Progenitor cell of endocrine pancreas (in vitro differentiated cells): ENCODE results near the gene NOX3. TPM values are rescaled to one million over a fixed set of nuclear protein-coding genes. Genes with fewer than 3 reads are reported as not detected.

Experiments used
- DNase-seq: peaks from one replicate; pipeline ENCODE4 v3.0.0; 2021; ENCODE audit warnings: low spot score; ENCODE audit not compliant: unreplicated experiment
- H3K27ac Mint-ChIP-seq: 2 replicates; pipeline ENCODE4 v1.8.0; 2021; ENCODE audit warnings: mild to moderate bottlenecking, moderate library complexity, mixed read lengths
- H3K27me3 Mint-ChIP-seq: 2 replicates; pipeline ENCODE4 v1.8.0; 2021; ENCODE audit warnings: mixed read lengths
- H3K36me3 Mint-ChIP-seq: 2 replicates; pipeline ENCODE4 v1.8.0; 2022; ENCODE audit warnings: mixed read lengths; ENCODE audit not compliant: insufficient read depth
- H3K4me1 Mint-ChIP-seq: 2 replicates; pipeline ENCODE4 v1.8.0; 2021; ENCODE audit warnings: low read depth, mixed read lengths
- H3K4me3 Mint-ChIP-seq: 2 replicates; pipeline ENCODE4 v1.8.0; 2021; ENCODE audit warnings: low read depth, mild to moderate bottlenecking, moderate library complexity, mixed read lengths
- H3K9me3 Mint-ChIP-seq: 2 replicates; pipeline ENCODE4 v1.8.0; 2021; ENCODE audit warnings: low read depth, mixed read lengths
- CTCF ChIP-seq: fragments of 200-600 bp; sonication (generic); IDR thresholded peaks from one replicate; pipeline ENCODE4 v1.5.0; 2021; ENCODE audit warnings: antibody characterized with exemption, mild to moderate bottlenecking; ENCODE audit not compliant: unreplicated experiment
- total RNA-seq: library from RNA; stranded (reverse); gene quantifications from 2 replicates; pipeline ENCODE4 v1.2.1, GENCODE V29; 2021

NOX3 gene
- total RNA-seq, 1 donor from 2014 or later, result not detected

- H3K27me3 Mint-ChIP-seq, result no peaks in the 10 kb centered on the region
- TF ChIP-seq CTCF, result peak; percentile 22
- DNase-seq, result no peak
- no peak overlapping the region for H3K4me3 Mint-ChIP-seq
- no peak overlapping the region for H3K27ac Mint-ChIP-seq
- H3K9me3 Mint-ChIP-seq, result no peaks in the 10 kb centered on the region
- no peaks in the 10 kb centered on the region for H3K36me3 Mint-ChIP-seq
- H3K4me1 Mint-ChIP-seq, result no peaks in the 10 kb centered on the region
These were observed 48.8 kb downstream of the NOX3 start for GRCh38 chr6:155406801-155407200.

DNA sequence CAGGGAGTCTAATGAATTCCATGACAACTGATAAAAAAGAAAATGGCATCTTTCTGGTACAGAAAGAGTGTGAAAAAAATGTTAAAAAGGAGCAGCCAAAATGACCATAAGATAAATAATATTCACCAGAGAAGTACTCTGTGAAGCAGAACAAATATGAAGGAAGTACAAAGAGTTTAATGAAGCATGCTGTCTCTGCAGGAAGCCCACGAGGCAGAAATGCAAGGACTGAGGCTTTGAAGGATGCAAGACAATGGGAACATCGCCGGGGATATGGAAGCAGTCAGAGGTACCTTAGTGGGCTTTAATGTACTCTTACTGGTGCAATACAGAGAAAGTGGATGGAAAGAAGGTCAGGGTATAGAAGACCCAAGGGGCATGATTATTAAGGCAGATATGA lies 50.7 kb downstream of the NOX3 start:
- no peaks in the 10 kb centered on the region for H3K36me3 Mint-ChIP-seq
- no peak for DNase-seq
- no peaks in the 10 kb centered on the region for H3K4me1 Mint-ChIP-seq
- no peaks in the 10 kb centered on the region for H3K9me3 Mint-ChIP-seq
- no peak for TF ChIP-seq CTCF
- H3K27me3 Mint-ChIP-seq, result no peaks in the 10 kb centered on the region
- no peak overlapping the region for H3K27ac Mint-ChIP-seq
- no peak overlapping the region for H3K4me3 Mint-ChIP-seq

DNA sequence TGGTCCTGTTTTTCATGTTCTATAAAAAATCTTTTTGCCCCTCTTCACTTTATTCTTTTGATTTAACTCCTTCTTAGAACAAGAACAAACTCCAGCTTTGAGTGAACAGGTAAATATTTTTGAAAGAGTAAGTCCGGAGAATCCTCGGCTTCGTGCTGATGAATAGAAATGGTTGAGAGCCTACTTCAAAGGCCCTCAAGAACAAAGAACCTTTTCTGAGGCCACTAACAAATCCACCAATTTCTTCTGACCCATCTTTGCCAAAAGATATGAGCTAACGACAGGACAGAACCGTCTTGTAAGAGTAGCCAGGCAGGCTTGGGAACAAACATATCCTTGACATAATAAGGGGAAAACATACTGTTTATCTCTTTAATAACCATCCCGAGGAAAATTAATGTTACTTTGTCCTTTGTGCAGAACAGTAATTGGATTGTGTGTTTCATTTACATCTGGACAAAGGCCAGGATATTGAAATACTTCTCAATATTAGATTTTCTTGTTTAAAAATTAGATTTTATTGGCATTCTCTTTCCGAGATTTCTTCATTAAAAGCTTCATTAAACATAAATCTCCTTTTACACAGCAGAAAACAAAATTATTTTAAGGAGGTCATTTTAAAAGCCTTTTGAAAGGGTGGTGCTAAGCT lies 52.9 kb downstream of the NOX3 start:
- Mint-ChIP-seq H3K27ac (no peak overlapping the region), H3K4me1 (peaks cover 4% of the 10 kb centered on the region), H3K9me3 (no peaks in the 10 kb centered on the region), H3K36me3 (no peaks in the 10 kb centered on the region), H3K27me3 (no peaks in the 10 kb centered on the region), H3K4me3 (no peak overlapping the region)
- no peak for DNase-seq
- no peak for TF ChIP-seq CTCF

DNA sequence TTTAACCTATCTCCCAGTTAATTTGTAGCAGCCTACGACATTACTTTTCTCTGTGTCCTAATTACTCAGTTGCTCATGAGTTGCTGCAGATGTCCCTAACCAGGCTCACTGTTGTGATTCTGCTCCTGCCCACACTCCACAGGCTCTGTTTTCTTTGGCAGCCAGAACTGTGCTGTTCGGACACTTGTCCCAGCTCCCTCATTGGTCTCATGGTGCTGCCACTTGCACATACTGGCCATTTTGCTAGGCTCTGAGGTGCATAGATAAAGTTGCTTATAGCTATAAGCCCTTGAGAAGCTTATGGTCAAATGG lies 55.0 kb downstream of the NOX3 start:
- Mint-ChIP-seq H3K4me3 (no peak overlapping the region), H3K36me3 (no peaks in the 10 kb centered on the region), H3K27me3 (no peaks in the 10 kb centered on the region), H3K4me1 (peaks cover 7% of the 10 kb centered on the region), H3K9me3 (no peaks in the 10 kb centered on the region), H3K27ac (no peak overlapping the region)
- no peak for TF ChIP-seq CTCF
- no peak for DNase-seq

- Mint-ChIP-seq H3K4me1 (peaks cover 8% of the 10 kb centered on the region), H3K36me3 (no peaks in the 10 kb centered on the region), H3K4me3 (no peak overlapping the region), H3K27ac (peak overlapping the region; percentile 78), H3K9me3 (no peaks in the 10 kb centered on the region), H3K27me3 (no peaks in the 10 kb centered on the region)
- no peak for TF ChIP-seq CTCF
- DNase-seq, result no peak
These were observed 55.6 kb downstream of the NOX3 start for GRCh38 chr6:155399745-155400653.
